GM12878 (cell line): ENCODE measurements around the gene DNASE1L1.

Experiments used
- BRCA1 ChIP-seq: IDR thresholded peaks from 2 replicates; pipeline ENCODE4 v1.6.1; 2011; ENCODE audit warnings: low read depth, low read length, improper control_type of control experiment
- EED ChIP-seq: sonication (generic); IDR thresholded peaks from 2 replicates; pipeline ENCODE4 v1.6.1; 2016; ENCODE audit warnings: antibody characterized with exemption, low read depth
- EZH2 ChIP-seq: IDR thresholded peaks from 2 replicates; pipeline ENCODE4 v1.6.1; 2012; ENCODE audit warnings: low read depth, mild to moderate bottlenecking, control low read depth, inconsistent platforms, low read length, borderline replicate concordance; ENCODE audit not compliant: control insufficient read depth
- NFIC ChIP-seq: IDR thresholded peaks from 2 replicates; pipeline ENCODE4 v1.6.1; 2012; ENCODE audit warnings: low read depth, mild to moderate bottlenecking, inconsistent platforms, low read length, moderate library complexity
- POLR2A ChIP-seq: IDR thresholded peaks from 2 replicates; pipeline ENCODE4 v1.6.1; 2011; ENCODE audit warnings: low read depth, mild to moderate bottlenecking, low read length
- SMC3 ChIP-seq: IDR thresholded peaks from 2 replicates; pipeline ENCODE4 v1.6.1; 2011; ENCODE audit warnings: low read length, improper control_type of control experiment, borderline replicate concordance
- YBX1 ChIP-seq: fragments of 450-650 bp; IDR thresholded peaks from 2 replicates; pipeline ENCODE4 v1.6.1; 2016; ENCODE audit warnings: antibody characterized with exemption
- YY1 ChIP-seq: IDR thresholded peaks from 2 replicates; pipeline ENCODE4 v1.6.1; 2011; ENCODE audit warnings: low read depth, mild to moderate bottlenecking, low read length
- TF ChIP-seq, protein P1 (sequence below): fragments of 450-650 bp; conservative IDR thresholded peaks from 2 replicates; pipeline ENCODE4 v1.6.1; 2017; ENCODE audit warnings: mild to moderate bottlenecking, moderate library complexity
- TF ChIP-seq, protein P2 (sequence below): IDR thresholded peaks from 2 replicates; pipeline ENCODE4 v1.6.1; 2012; ENCODE audit warnings: low read depth, low read length, improper control_type of control experiment
- TF ChIP-seq, protein P3 (sequence below), 3 experiments: IDR thresholded peaks in 2 of 3; conservative IDR thresholded peaks in 1 of 3; 2 replicates each; pipeline ENCODE4 v1.5.1; 2011; ENCODE audit warnings: low read depth in 3 of 3, low read length in 3 of 3, mild to moderate bottlenecking in 3 of 3, control low read depth in 2 of 3, moderate library complexity in 2 of 3, inconsistent platforms in 1 of 3, mixed read lengths in 1 of 3; ENCODE audit not compliant: control insufficient read depth in 2 of 3, insufficient read depth in 1 of 3; ENCODE audit errors: extremely low read depth in 1 of 3
- TF ChIP-seq, protein P4 (sequence below): fragments of 450-650 bp; formaldehyde crosslinking; IDR thresholded peaks from 2 replicates; pipeline ENCODE4 v1.4.0; 2020; ENCODE audit warnings: mild to moderate bottlenecking, moderate library complexity

DNA sequence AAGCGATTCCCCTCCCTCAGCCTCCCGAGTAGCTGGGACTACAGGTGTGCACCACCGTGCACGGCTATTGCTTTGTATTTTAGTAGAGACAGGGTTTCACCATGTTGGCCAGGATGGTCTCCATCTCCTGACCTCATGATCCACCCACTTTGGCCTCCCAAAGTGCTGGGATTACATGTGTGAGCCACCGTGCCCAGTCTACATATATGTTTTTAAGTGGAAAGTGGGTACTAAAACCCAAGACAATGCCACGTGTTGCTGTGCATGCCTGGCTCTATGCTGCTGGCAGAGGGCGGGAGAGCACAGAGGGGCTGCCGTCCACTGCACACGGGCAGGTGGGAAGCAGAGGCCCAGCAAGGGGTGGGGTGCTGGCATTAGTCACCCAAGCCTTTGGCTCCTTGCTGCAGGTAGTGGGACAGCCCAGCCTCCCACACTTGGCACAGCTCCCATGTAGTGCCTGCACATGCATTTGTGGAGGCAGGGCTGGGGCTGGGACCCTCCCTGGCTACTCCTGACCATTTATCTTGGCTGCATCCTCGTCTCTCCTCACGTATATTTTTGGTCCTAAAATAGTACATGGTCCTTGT, 26.5 kb downstream of the DNASE1L1 start:
- TF ChIP-seq YY1: no peak
- TF ChIP-seq POLR2A: peak; percentile 31; the same call in 1 of the 2 replicates
- TF ChIP-seq EZH2: no peak
- TF ChIP-seq, protein P1, sequence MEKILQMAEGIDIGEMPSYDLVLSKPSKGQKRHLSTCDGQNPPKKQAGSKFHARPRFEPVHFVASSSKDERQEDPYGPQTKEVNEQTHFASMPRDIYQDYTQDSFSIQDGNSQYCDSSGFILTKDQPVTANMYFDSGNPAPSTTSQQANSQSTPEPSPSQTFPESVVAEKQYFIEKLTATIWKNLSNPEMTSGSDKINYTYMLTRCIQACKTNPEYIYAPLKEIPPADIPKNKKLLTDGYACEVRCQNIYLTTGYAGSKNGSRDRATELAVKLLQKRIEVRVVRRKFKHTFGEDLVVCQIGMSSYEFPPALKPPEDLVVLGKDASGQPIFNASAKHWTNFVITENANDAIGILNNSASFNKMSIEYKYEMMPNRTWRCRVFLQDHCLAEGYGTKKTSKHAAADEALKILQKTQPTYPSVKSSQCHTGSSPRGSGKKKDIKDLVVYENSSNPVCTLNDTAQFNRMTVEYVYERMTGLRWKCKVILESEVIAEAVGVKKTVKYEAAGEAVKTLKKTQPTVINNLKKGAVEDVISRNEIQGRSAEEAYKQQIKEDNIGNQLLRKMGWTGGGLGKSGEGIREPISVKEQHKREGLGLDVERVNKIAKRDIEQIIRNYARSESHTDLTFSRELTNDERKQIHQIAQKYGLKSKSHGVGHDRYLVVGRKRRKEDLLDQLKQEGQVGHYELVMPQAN: no peak
- TF ChIP-seq, protein P2, sequence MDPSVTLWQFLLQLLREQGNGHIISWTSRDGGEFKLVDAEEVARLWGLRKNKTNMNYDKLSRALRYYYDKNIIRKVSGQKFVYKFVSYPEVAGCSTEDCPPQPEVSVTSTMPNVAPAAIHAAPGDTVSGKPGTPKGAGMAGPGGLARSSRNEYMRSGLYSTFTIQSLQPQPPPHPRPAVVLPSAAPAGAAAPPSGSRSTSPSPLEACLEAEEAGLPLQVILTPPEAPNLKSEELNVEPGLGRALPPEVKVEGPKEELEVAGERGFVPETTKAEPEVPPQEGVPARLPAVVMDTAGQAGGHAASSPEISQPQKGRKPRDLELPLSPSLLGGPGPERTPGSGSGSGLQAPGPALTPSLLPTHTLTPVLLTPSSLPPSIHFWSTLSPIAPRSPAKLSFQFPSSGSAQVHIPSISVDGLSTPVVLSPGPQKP: no peak
- no peak for TF ChIP-seq EED
- TF ChIP-seq, protein P3, sequence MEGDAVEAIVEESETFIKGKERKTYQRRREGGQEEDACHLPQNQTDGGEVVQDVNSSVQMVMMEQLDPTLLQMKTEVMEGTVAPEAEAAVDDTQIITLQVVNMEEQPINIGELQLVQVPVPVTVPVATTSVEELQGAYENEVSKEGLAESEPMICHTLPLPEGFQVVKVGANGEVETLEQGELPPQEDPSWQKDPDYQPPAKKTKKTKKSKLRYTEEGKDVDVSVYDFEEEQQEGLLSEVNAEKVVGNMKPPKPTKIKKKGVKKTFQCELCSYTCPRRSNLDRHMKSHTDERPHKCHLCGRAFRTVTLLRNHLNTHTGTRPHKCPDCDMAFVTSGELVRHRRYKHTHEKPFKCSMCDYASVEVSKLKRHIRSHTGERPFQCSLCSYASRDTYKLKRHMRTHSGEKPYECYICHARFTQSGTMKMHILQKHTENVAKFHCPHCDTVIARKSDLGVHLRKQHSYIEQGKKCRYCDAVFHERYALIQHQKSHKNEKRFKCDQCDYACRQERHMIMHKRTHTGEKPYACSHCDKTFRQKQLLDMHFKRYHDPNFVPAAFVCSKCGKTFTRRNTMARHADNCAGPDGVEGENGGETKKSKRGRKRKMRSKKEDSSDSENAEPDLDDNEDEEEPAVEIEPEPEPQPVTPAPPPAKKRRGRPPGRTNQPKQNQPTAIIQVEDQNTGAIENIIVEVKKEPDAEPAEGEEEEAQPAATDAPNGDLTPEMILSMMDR (IDR thresholded peaks at IDR 0.05 in 2 of 3, conservative IDR thresholded peaks at IDR 0.05 in 1 of 3; ENCODE audit: control insufficient read depth in 2 of 3, extremely low read depth in 1 of 3, insufficient read depth in 1 of 3, low read depth in 3 of 3, low read length in 3 of 3): no peak
- TF ChIP-seq, protein P4, sequence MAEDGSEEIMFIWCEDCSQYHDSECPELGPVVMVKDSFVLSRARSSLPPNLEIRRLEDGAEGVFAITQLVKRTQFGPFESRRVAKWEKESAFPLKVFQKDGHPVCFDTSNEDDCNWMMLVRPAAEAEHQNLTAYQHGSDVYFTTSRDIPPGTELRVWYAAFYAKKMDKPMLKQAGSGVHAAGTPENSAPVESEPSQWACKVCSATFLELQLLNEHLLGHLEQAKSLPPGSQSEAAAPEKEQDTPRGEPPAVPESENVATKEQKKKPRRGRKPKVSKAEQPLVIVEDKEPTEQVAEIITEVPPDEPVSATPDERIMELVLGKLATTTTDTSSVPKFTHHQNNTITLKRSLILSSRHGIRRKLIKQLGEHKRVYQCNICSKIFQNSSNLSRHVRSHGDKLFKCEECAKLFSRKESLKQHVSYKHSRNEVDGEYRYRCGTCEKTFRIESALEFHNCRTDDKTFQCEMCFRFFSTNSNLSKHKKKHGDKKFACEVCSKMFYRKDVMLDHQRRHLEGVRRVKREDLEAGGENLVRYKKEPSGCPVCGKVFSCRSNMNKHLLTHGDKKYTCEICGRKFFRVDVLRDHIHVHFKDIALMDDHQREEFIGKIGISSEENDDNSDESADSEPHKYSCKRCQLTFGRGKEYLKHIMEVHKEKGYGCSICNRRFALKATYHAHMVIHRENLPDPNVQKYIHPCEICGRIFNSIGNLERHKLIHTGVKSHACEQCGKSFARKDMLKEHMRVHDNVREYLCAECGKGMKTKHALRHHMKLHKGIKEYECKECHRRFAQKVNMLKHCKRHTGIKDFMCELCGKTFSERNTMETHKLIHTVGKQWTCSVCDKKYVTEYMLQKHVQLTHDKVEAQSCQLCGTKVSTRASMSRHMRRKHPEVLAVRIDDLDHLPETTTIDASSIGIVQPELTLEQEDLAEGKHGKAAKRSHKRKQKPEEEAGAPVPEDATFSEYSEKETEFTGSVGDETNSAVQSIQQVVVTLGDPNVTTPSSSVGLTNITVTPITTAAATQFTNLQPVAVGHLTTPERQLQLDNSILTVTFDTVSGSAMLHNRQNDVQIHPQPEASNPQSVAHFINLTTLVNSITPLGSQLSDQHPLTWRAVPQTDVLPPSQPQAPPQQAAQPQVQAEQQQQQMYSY (CRISPR knock-in tag): no peak
- TF ChIP-seq NFIC: no peak
- no peak for TF ChIP-seq BRCA1
- no peak for TF ChIP-seq SMC3
- no peak for TF ChIP-seq YBX1
